DND-41 (cell line): Measurements from ENCODE around the gene TPD52L1.

ENCODE experiments used
- ATAC-seq: fragments of 200-7000 bp; cut with Tn5 transposase; 3 replicates; pipeline ENCODE4 v1.9.1; 2021; ENCODE audit warnings: low read depth; ENCODE audit not compliant: insufficient read depth
- DNase-seq: peaks from one replicate; pipeline ENCODE4 v3.0.0-alpha.2; 2020
- H2AFZ ChIP-seq: 2 replicates; pipeline ENCODE4 v1.6.0; 2012; ENCODE audit warnings: low read depth, low read length
- H3K27ac ChIP-seq: 2 replicates; pipeline ENCODE4 v1.5.1; 2012; ENCODE audit warnings: low read length, inconsistent platforms
- H3K27me3 ChIP-seq: fragments of 200-600 bp; sonication (generic); 2 replicates; pipeline ENCODE4 v1.6.0; 2012; ENCODE audit warnings: low read length, mild to moderate bottlenecking, inconsistent platforms; ENCODE audit not compliant: insufficient read depth, poor library complexity
- H3K36me3 ChIP-seq: 2 replicates; pipeline ENCODE4 v1.5.1; 2012; ENCODE audit warnings: low read length, inconsistent platforms; ENCODE audit not compliant: insufficient read depth
- H3K4me1 ChIP-seq: 2 replicates; pipeline ENCODE4 v1.5.1; 2012; ENCODE audit warnings: mild to moderate bottlenecking, low read length; ENCODE audit not compliant: insufficient read depth
- H3K4me2 ChIP-seq: 2 replicates; pipeline ENCODE4 v1.6.0; 2012; ENCODE audit warnings: mild to moderate bottlenecking, moderate library complexity, low read length, inconsistent platforms; ENCODE audit not compliant: insufficient read depth
- H3K4me3 ChIP-seq, 2 experiments: fragments of 200-600 bp in 1 of 2; shearing (Covaris generic) in 1 of 2; 2 replicates each; pipeline ENCODE4 v1.5.1; 2012 to 2016; ENCODE audit warnings: inconsistent platforms in 2 of 2, low read length in 2 of 2, mild to moderate bottlenecking in 2 of 2, low read depth in 1 of 2, moderate library complexity in 1 of 2
- H3K79me2 ChIP-seq: 2 replicates; pipeline ENCODE4 v1.6.0; 2012; ENCODE audit warnings: low read length, inconsistent platforms; ENCODE audit not compliant: insufficient read depth
- H3K9ac ChIP-seq: 2 replicates; pipeline ENCODE4 v1.6.0; 2012; ENCODE audit warnings: low read depth, mild to moderate bottlenecking, inconsistent platforms, low read length, moderate library complexity
- H3K9me3 ChIP-seq: 2 replicates; pipeline ENCODE4 v1.5.1; 2012; ENCODE audit warnings: low read length, moderate library complexity, mild to moderate bottlenecking, inconsistent platforms; ENCODE audit not compliant: insufficient read depth, severe bottlenecking
- H4K20me1 ChIP-seq: 2 replicates; pipeline ENCODE4 v1.6.0; 2012; ENCODE audit warnings: low read length; ENCODE audit not compliant: insufficient read depth
- CTCF ChIP-seq: IDR thresholded peaks from 2 replicates; pipeline ENCODE4 v1.5.1; 2012; ENCODE audit warnings: borderline replicate concordance, low read length, moderate library complexity, mild to moderate bottlenecking; ENCODE audit not compliant: poor library complexity, severe bottlenecking; ENCODE audit errors: extremely low read depth
- EZH2 ChIP-seq: IDR thresholded peaks from 3 replicates; pipeline ENCODE4 v1.6.1; 2012; ENCODE audit warnings: borderline replicate concordance, low read depth, mild to moderate bottlenecking, moderate library complexity, low read length, inconsistent platforms; ENCODE audit not compliant: severe bottlenecking

Gene TPD52L1

GRCh38 chr6:125151700-125152099 is 1.9 kb upstream of the TPD52L1 start:
- no peak overlapping the region for H2AFZ ChIP-seq
- no peaks in the 10 kb centered on the region for H3K9me3 ChIP-seq
- DNase-seq (no peak), ATAC-seq (no peak)
- H3K27me3 ChIP-seq, result no peaks in the 10 kb centered on the region
- H3K79me2 ChIP-seq, result no peaks in the 10 kb centered on the region
- no peak overlapping the region for H3K4me2 ChIP-seq
- no peaks in the 10 kb centered on the region for H3K36me3 ChIP-seq
- H3K27ac ChIP-seq, result no peak overlapping the region
- H3K4me1 ChIP-seq, result no peaks in the 10 kb centered on the region
- no peak for TF ChIP-seq EZH2
- no peak for TF ChIP-seq CTCF
- no peaks in the 10 kb centered on the region for H4K20me1 ChIP-seq
- H3K4me3 ChIP-seq, result no peak overlapping the region
- no peak overlapping the region for H3K9ac ChIP-seq

- ATAC-seq (no peak), DNase-seq (no peak)
- no peak overlapping the region for H3K9ac ChIP-seq
- H3K4me2 ChIP-seq, result no peak overlapping the region
- H3K4me1 ChIP-seq, result no peaks in the 10 kb centered on the region
- no peaks in the 10 kb centered on the region for H3K79me2 ChIP-seq
- no peak for TF ChIP-seq CTCF
- no peak for TF ChIP-seq EZH2
- no peak overlapping the region for H3K4me3 ChIP-seq
- no peaks in the 10 kb centered on the region for H3K27me3 ChIP-seq
- H3K27ac ChIP-seq, result no peak overlapping the region
- H3K36me3 ChIP-seq, result no peaks in the 10 kb centered on the region
- H4K20me1 ChIP-seq, result no peaks in the 10 kb centered on the region
- H3K9me3 ChIP-seq, result no peaks in the 10 kb centered on the region
- no peak overlapping the region for H2AFZ ChIP-seq
Observed at GRCh38 chr6:125154118-125154760, 666 bp downstream of the TPD52L1 start.

GRCh38 chr6:125154761-125155135 is 1.2 kb downstream of the TPD52L1 start:
- Histone ChIP-seq H3K9ac (no peak overlapping the region), H3K4me1 (no peaks in the 10 kb centered on the region), H3K27me3 (no peaks in the 10 kb centered on the region), H3K4me2 (no peak overlapping the region), H3K4me3 (no peak overlapping the region), H4K20me1 (no peaks in the 10 kb centered on the region), H3K27ac (no peak overlapping the region), H2AFZ (no peak overlapping the region), H3K9me3 (no peaks in the 10 kb centered on the region), H3K36me3 (no peaks in the 10 kb centered on the region), H3K79me2 (no peaks in the 10 kb centered on the region)
- ATAC-seq (no peak), DNase-seq (no peak)
- TF ChIP-seq CTCF, result no peak
- TF ChIP-seq EZH2, result no peak

- Histone ChIP-seq H3K9me3 (no peaks in the 10 kb centered on the region), H4K20me1 (no peaks in the 10 kb centered on the region), H3K27me3 (no peaks in the 10 kb centered on the region), H3K79me2 (no peaks in the 10 kb centered on the region), H3K9ac (no peak overlapping the region), H3K4me3 (no peak overlapping the region), H3K36me3 (no peaks in the 10 kb centered on the region), H3K4me1 (no peaks in the 10 kb centered on the region), H3K27ac (no peak overlapping the region), H2AFZ (no peak overlapping the region), H3K4me2 (no peak overlapping the region)
- TF ChIP-seq CTCF (no peak), EZH2 (no peak)
- no peak for ATAC-seq
- no peak for DNase-seq
Observed at GRCh38 chr6:125155344-125155743, 1.8 kb downstream of the TPD52L1 start.
